Measurements from ENCODE around the gene TOR1AIP2. TPM values are rescaled to one million over a fixed set of nuclear protein-coding genes. Genes with fewer than 3 reads are reported as not detected.

TOR1AIP2 gene
- total and polyA plus RNA-seq, 2 of the 13 experiments (the other 11 are each of a cell fraction or from before 2014, with no cell fraction given): 35.2 to 65.8 TPM

DNA sequence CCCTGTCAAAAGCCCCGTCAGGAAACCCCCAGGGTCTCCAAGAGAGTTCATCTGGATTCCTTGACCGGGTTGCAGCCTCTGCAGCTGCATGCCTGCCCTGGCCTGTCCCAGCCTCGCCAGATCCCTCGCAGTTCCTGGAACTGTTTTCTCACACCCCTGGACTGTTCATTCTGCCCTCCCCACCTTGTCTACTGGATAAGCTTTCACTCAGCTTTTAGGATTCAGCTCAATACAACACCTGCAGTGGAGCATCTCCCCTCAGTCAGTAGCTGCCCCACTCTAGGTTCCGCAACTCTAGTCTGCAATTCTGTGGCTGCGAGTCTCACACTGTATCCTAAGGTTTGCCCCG lies 67.3 kb downstream of the TOR1AIP2 start:
- Histone ChIP-seq H3K9me3 (ENCODE audit: low read length) (no peaks in the 10 kb centered on the region), H3K4me3 (replicated peaks in 1 of 3; ENCODE audit: insufficient read depth in 1 of 3, low read depth in 2 of 3, low read length in 3 of 3) (no peak overlapping the region), H3K9ac (ENCODE audit: insufficient read depth, low read depth, low read length) (no peak overlapping the region), H3K4me2 (ENCODE audit: low read depth, low read length) (no peak overlapping the region), H4K20me1 (ENCODE audit: insufficient read depth, low read length) (no peaks in the 10 kb centered on the region), H3K36me3 (replicated peaks in 1 of 2; ENCODE audit: control insufficient read depth in 1 of 2, insufficient read depth in 2 of 2, low read length in 2 of 2) (no peaks in the 10 kb centered on the region), H2AFZ (ENCODE audit: low read length) (no peak overlapping the region), H3K79me2 (ENCODE audit: insufficient read depth, low read length) (no peaks in the 10 kb centered on the region), H3K27me3 (ENCODE audit: control insufficient read depth in 1 of 2, insufficient read depth in 2 of 2, low read length in 2 of 2) (peaks cover 16 to 53% of the 10 kb centered on the region in 2 experiments; a peak in 4 of 5 replicates), H3K4me1 (ENCODE audit: insufficient read depth, low read length) (peaks cover 21% of the 10 kb centered on the region), H3K27ac (ENCODE audit: extremely low read length, insufficient read depth, low read length) (no peak overlapping the region)
- POLR2A ChIA-PET: no interaction called here
- no peak for FAIRE-seq
- intact Hi-C loops (cut with micrococcal nuclease; ENCODE audit: unreplicated experiment) (loop anchor here (1.0 kb wide), 1 partner anchor 104 kb away; no protein-coding TSS in a partner anchor), in situ Hi-C loops (cut with HindIII; ENCODE audit: extremely low pct_ligation_motif_present, low pct_unique_long_range_greater_than_20kb) (no loop called here)
- CTCF ChIA-PET (ENCODE audit: low intra/inter-chr PET ratio, low total read pairs): interaction anchor here (1.4 to 3.3 kb wide), 2 partner anchors 100 to 104 kb away, joined by 4 to 43 read pairs; no protein-coding TSS in a partner anchor
- 23% methylated on average over 7 of the region's 7 CpGs for WGBS (ENCODE audit: low lambda C conversion rate)
- BruUV-seq (replicated peaks): no TSS peak
- no peak for DNase-seq (ENCODE audit: low spot score)
- ATAC-seq: no peak
- TF ChIP-seq, protein P1, sequence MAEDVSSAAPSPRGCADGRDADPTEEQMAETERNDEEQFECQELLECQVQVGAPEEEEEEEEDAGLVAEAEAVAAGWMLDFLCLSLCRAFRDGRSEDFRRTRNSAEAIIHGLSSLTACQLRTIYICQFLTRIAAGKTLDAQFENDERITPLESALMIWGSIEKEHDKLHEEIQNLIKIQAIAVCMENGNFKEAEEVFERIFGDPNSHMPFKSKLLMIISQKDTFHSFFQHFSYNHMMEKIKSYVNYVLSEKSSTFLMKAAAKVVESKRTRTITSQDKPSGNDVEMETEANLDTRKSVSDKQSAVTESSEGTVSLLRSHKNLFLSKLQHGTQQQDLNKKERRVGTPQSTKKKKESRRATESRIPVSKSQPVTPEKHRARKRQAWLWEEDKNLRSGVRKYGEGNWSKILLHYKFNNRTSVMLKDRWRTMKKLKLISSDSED (CRISPR knock-in tag; IDR thresholded peaks at IDR 0.05): no peak
- TF ChIP-seq IKZF4 (CRISPR knock-in tag; IDR thresholded peaks at IDR 0.05; ENCODE audit: borderline replicate concordance, low read depth, not compliant biosample characterization) (no peak), ARNT2 (CRISPR knock-in tag; IDR thresholded peaks at IDR 0.05; ENCODE audit: low read depth) (no peak), SIN3A (IDR thresholded peaks at IDR 0.05; ENCODE audit: borderline replicate concordance, low read depth, low read length) (no peak), HDAC6 (IDR thresholded peaks at IDR 0.05; ENCODE audit: low read depth, low read length) (no peak), ATF1 (CRISPR knock-in tag; IDR thresholded peaks at IDR 0.05) (no peak), ZNF468 (CRISPR knock-in tag; IDR thresholded peaks at IDR 0.05) (no peak), ZNF383 (CRISPR knock-in tag; IDR thresholded peaks at IDR 0.05; ENCODE audit: borderline replicate concordance) (no peak), ZNF891 (CRISPR knock-in tag; IDR thresholded peaks at IDR 0.05) (no peak), ZNF253 (CRISPR knock-in tag; IDR thresholded peaks at IDR 0.05; ENCODE audit: borderline replicate concordance) (no peak), MAFK (conservative IDR thresholded peaks at IDR 0.05 in 1 of 2, IDR thresholded peaks at IDR 0.05 in 1 of 2; ENCODE audit: low read length in 2 of 2) (no peak), NFE2L2 (IDR thresholded peaks at IDR 0.05; ENCODE audit: low read length) (no peak)
- TF ChIP-seq, protein P2, sequence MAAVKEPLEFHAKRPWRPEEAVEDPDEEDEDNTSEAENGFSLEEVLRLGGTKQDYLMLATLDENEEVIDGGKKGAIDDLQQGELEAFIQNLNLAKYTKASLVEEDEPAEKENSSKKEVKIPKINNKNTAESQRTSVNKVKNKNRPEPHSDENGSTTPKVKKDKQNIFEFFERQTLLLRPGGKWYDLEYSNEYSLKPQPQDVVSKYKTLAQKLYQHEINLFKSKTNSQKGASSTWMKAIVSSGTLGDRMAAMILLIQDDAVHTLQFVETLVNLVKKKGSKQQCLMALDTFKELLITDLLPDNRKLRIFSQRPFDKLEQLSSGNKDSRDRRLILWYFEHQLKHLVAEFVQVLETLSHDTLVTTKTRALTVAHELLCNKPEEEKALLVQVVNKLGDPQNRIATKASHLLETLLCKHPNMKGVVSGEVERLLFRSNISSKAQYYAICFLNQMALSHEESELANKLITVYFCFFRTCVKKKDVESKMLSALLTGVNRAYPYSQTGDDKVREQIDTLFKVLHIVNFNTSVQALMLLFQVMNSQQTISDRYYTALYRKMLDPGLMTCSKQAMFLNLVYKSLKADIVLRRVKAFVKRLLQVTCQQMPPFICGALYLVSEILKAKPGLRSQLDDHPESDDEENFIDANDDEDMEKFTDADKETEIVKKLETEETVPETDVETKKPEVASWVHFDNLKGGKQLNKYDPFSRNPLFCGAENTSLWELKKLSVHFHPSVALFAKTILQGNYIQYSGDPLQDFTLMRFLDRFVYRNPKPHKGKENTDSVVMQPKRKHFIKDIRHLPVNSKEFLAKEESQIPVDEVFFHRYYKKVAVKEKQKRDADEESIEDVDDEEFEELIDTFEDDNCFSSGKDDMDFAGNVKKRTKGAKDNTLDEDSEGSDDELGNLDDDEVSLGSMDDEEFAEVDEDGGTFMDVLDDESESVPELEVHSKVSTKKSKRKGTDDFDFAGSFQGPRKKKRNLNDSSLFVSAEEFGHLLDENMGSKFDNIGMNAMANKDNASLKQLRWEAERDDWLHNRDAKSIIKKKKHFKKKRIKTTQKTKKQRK (IDR thresholded peaks at IDR 0.05; ENCODE audit: low read length): no peak
- TF ChIP-seq, protein P3, sequence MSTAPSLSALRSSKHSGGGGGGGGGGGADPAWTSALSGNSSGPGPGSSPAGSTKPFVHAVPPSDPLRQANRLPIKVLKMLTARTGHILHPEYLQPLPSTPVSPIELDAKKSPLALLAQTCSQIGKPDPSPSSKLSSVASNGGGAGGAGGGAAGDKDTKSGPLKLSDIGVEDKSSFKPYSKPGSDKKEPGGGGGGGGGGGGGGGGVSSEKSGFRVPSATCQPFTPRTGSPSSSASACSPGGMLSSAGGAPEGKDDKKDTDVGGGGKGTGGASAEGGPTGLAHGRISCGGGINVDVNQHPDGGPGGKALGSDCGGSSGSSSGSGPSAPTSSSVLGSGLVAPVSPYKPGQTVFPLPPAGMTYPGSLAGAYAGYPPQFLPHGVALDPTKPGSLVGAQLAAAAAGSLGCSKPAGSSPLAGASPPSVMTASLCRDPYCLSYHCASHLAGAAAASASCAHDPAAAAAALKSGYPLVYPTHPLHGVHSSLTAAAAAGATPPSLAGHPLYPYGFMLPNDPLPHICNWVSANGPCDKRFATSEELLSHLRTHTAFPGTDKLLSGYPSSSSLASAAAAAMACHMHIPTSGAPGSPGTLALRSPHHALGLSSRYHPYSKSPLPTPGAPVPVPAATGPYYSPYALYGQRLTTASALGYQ (CRISPR knock-in tag; IDR thresholded peaks at IDR 0.05): no peak

Measured in HepG2 (cell line).